ENCODE results near the gene LGALS4.
"Not testable (repeated sequence)": the region's sequence is repeated elsewhere in the genome, so short reads cannot be mapped to it uniquely, and the experiment has no call there.

Gene LGALS4

GRCh38 chr19:38812841-38813320 lies at the start of gene LGALS4:
Gene LGALS4, minus strand, starts transcription at chr19:38812945. Its CDS starts 59 bp downstream, at chr19:38812886.
- Histone ChIP-seq H3K27me3 (replicated peaks; ENCODE audit: control insufficient read depth, insufficient read depth, low read length) (no peaks in the 10 kb centered on the region), H3K4me3 (replicated peaks; ENCODE audit: low read depth, low read length) (no peak within 1 kb of the TSS), H3K36me3 (ENCODE audit: control insufficient read depth, insufficient read depth, low read length) (peaks cover 10% of the 10 kb centered on the region)
- DNase-seq (ENCODE audit: extremely low read depth, insufficient read length), result no peak
- no peak for TF ChIP-seq CTCF (IDR thresholded peaks at IDR 0.05; ENCODE audit: insufficient read depth, low read length, poor library complexity, severe bottlenecking)

GRCh38 chr19:38861368-38861767 lies 48.6 kb upstream of the LGALS4 start:
- Histone ChIP-seq H3K27me3 (replicated peaks; ENCODE audit: control insufficient read depth, insufficient read depth, low read length) (no peaks in the 10 kb centered on the region), H3K4me3 (replicated peaks; ENCODE audit: low read depth, low read length) (no peak overlapping the region), H3K36me3 (ENCODE audit: control insufficient read depth, insufficient read depth, low read length) (no peaks in the 10 kb centered on the region)
- DNase-seq (ENCODE audit: extremely low read depth, insufficient read length), result no peak
- TF ChIP-seq CTCF (IDR thresholded peaks at IDR 0.05; ENCODE audit: insufficient read depth, low read length, poor library complexity, severe bottlenecking), result no peak

GRCh38 chr19:38859631-38860204 lies 47.0 kb upstream of the LGALS4 start:
- not testable (repeated sequence) for H3K27me3 ChIP-seq (replicated peaks; ENCODE audit: control insufficient read depth, insufficient read depth, low read length); H3K4me3 ChIP-seq (replicated peaks; ENCODE audit: low read depth, low read length); DNase-seq (ENCODE audit: extremely low read depth, insufficient read length); H3K36me3 ChIP-seq (ENCODE audit: control insufficient read depth, insufficient read depth, low read length)

GRCh38 chr19:38856813-38857212 lies 44.1 kb upstream of the LGALS4 start:
- TF ChIP-seq CTCF (IDR thresholded peaks at IDR 0.05; ENCODE audit: insufficient read depth, low read length, poor library complexity, severe bottlenecking), result no peak
- no peak for DNase-seq (ENCODE audit: extremely low read depth, insufficient read length)
- H3K4me3 ChIP-seq (replicated peaks; ENCODE audit: low read depth, low read length), result peak overlapping the region; percentile 14; the same call in 1 of the 2 replicates
- H3K27me3 ChIP-seq (replicated peaks; ENCODE audit: control insufficient read depth, insufficient read depth, low read length), result no peaks in the 10 kb centered on the region
- H3K36me3 ChIP-seq (ENCODE audit: control insufficient read depth, insufficient read depth, low read length), result no peaks in the 10 kb centered on the region

GRCh38 chr19:38855751-38856150 lies 43.0 kb upstream of the LGALS4 start:
- not testable (repeated sequence) for H3K27me3 ChIP-seq (replicated peaks; ENCODE audit: control insufficient read depth, insufficient read depth, low read length); H3K4me3 ChIP-seq (replicated peaks; ENCODE audit: low read depth, low read length); H3K36me3 ChIP-seq (ENCODE audit: control insufficient read depth, insufficient read depth, low read length); DNase-seq (ENCODE audit: extremely low read depth, insufficient read length)

GRCh38 chr19:38854961-38855360 lies 42.2 kb upstream of the LGALS4 start:
- not testable (repeated sequence) for H3K4me3 ChIP-seq (replicated peaks; ENCODE audit: low read depth, low read length); H3K36me3 ChIP-seq (ENCODE audit: control insufficient read depth, insufficient read depth, low read length); DNase-seq (ENCODE audit: extremely low read depth, insufficient read length); H3K27me3 ChIP-seq (replicated peaks; ENCODE audit: control insufficient read depth, insufficient read depth, low read length)

- H3K27me3 ChIP-seq (replicated peaks; ENCODE audit: control insufficient read depth, insufficient read depth, low read length), result no peaks in the 10 kb centered on the region
- TF ChIP-seq CTCF (IDR thresholded peaks at IDR 0.05; ENCODE audit: insufficient read depth, low read length, poor library complexity, severe bottlenecking), result no peak
- H3K4me3 ChIP-seq (replicated peaks; ENCODE audit: low read depth, low read length), result peak overlapping the region; percentile 89
- DNase-seq (ENCODE audit: extremely low read depth, insufficient read length), result no peak
- H3K36me3 ChIP-seq (ENCODE audit: control insufficient read depth, insufficient read depth, low read length), result no peaks in the 10 kb centered on the region
Observed at GRCh38 chr19:38853214-38853613, 40.5 kb upstream of the LGALS4 start.
